Endothelial cell of umbilical vein (primary cell): ENCODE measurements around the gene TPK1.
"Not testable (repeated sequence)": the region's sequence is repeated elsewhere in the genome, so short reads cannot be mapped to it uniquely, and the experiment has no call there.

ENCODE experiments used
- EZH2 ChIP-seq: IDR thresholded peaks from 2 replicates; pipeline ENCODE4 v1.6.1; 2012; ENCODE audit warnings: borderline replicate concordance, low read depth, mild to moderate bottlenecking, moderate library complexity, low read length, inconsistent platforms; ENCODE audit not compliant: severe bottlenecking
- TF ChIP-seq, protein P1 (sequence below), 2 donors: IDR thresholded peaks; 1 replicate in 1 of 2; 2 replicates in 1 of 2; pipeline ENCODE4 v1.5.1; 2011; ENCODE audit warnings: low read length in 2 of 2, mild to moderate bottlenecking in 2 of 2, moderate library complexity in 2 of 2, control low read depth in 1 of 2, inconsistent platforms in 1 of 2, low read depth in 1 of 2; ENCODE audit not compliant: insufficient read depth in 1 of 2; ENCODE audit errors: extremely low read depth in 1 of 2

DNA sequence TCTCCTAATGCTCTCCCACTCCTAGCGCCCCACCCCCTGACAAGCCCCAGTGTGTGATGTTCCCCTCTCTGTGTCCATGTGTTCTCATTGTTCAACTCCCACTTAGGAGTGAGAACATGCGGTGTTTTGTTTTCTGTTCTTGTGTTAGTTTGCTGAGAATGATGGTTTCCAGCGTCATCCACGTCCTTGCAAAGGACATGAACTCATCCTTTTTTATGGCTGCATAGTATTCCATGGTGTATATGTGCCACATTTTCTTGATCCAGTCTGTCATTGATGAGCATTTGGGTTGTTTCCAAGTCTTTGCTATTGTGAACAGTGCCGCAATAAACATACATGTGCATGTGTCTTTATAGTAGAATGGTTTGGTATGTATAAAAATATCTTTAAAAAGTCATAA is 261.1 kb downstream of the TPK1 start:
- TF ChIP-seq, protein P1, sequence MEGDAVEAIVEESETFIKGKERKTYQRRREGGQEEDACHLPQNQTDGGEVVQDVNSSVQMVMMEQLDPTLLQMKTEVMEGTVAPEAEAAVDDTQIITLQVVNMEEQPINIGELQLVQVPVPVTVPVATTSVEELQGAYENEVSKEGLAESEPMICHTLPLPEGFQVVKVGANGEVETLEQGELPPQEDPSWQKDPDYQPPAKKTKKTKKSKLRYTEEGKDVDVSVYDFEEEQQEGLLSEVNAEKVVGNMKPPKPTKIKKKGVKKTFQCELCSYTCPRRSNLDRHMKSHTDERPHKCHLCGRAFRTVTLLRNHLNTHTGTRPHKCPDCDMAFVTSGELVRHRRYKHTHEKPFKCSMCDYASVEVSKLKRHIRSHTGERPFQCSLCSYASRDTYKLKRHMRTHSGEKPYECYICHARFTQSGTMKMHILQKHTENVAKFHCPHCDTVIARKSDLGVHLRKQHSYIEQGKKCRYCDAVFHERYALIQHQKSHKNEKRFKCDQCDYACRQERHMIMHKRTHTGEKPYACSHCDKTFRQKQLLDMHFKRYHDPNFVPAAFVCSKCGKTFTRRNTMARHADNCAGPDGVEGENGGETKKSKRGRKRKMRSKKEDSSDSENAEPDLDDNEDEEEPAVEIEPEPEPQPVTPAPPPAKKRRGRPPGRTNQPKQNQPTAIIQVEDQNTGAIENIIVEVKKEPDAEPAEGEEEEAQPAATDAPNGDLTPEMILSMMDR (IDR thresholded peaks at IDR 0.05; ENCODE audit: extremely low read depth in 1 of 2, insufficient read depth in 1 of 2, low read depth in 1 of 2, low read length in 2 of 2), result not testable (repeated sequence)
- not testable (repeated sequence) for TF ChIP-seq EZH2
